Omental fat pad (tissue), 4 donors: ENCODE results near the gene CNTNAP2. TPM values are rescaled to one million over a fixed set of nuclear protein-coding genes. Genes with fewer than 3 reads are reported as not detected.

Experiments
- ATAC-seq: fragments of 150-250 bp; one replicate; pipeline ENCODE4 v1.9.1; 2016; ENCODE audit warnings: mild to moderate bottlenecking, moderate library complexity; ENCODE audit not compliant: low FRiP score
- DNase-seq: peaks from one replicate; pipeline ENCODE4 v3.0.0-alpha.2; 2019; ENCODE audit warnings: low spot score
- total RNA-seq, 4 donors: library from RNA; depleted of rRNA; stranded (reverse); fragments of >200 nt; gene quantifications; one replicate each; pipeline ENCODE4 v1.1.0, GENCODE V29; 2016
- TF ChIP-seq, protein P1 (sequence below), 3 donors: fragments of 450-650 bp; IDR thresholded peaks; one replicate each; pipeline ENCODE4 v1.5.1; 2016 to 2017; ENCODE audit warnings: antibody characterized with exemption in 3 of 3, mild to moderate bottlenecking in 3 of 3, moderate library complexity in 2 of 3

CNTNAP2 gene
- total RNA-seq, 4 donors from 2014 or later = 0.38 to 1.5 (median 1.1) TPM; not detected in 1

- ATAC-seq = no peak
- TF ChIP-seq, protein P1, sequence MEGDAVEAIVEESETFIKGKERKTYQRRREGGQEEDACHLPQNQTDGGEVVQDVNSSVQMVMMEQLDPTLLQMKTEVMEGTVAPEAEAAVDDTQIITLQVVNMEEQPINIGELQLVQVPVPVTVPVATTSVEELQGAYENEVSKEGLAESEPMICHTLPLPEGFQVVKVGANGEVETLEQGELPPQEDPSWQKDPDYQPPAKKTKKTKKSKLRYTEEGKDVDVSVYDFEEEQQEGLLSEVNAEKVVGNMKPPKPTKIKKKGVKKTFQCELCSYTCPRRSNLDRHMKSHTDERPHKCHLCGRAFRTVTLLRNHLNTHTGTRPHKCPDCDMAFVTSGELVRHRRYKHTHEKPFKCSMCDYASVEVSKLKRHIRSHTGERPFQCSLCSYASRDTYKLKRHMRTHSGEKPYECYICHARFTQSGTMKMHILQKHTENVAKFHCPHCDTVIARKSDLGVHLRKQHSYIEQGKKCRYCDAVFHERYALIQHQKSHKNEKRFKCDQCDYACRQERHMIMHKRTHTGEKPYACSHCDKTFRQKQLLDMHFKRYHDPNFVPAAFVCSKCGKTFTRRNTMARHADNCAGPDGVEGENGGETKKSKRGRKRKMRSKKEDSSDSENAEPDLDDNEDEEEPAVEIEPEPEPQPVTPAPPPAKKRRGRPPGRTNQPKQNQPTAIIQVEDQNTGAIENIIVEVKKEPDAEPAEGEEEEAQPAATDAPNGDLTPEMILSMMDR (IDR thresholded peaks at IDR 0.05) = no peak
These were observed 596.6 kb downstream of the CNTNAP2 start for GRCh38 chr7:146713205-146713604.

DNA sequence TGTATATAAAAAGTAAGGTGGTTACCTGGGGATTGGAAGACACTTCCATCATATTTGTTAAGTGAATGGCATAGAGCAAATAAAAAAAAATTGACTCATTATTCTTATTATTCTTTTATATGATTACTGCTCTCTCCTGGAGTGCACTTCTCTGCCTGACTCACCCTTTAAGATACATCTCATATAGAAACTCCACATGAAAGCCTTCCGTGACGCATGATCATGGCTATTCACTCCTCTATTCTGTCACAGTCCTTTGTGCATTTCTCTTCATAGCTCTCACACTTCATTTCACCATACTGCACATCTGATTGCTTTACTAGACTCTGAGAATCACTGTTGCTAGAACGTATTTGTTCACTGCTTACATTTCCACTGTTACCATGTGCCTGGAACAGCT, 597.3 kb downstream of the CNTNAP2 start:
- DNase-seq (no peak), ATAC-seq (no peak)
- TF ChIP-seq, protein P1 (IDR thresholded peaks at IDR 0.05) = no peak

More at GRCh38 chr7:146713205-146713604, 596.6 kb downstream of the CNTNAP2 start:
- no peak for DNase-seq

- DNase-seq = no peak
- no peak for ATAC-seq
- TF ChIP-seq, protein P1 (IDR thresholded peaks at IDR 0.05) = no peak
These were observed 603.6 kb downstream of the CNTNAP2 start for GRCh38 chr7:146720195-146720594.

- ATAC-seq (no peak), DNase-seq (no peak)
- TF ChIP-seq, protein P1 (IDR thresholded peaks at IDR 0.05) = no peak
These were observed 606.4 kb downstream of the CNTNAP2 start for GRCh38 chr7:146722986-146723385.

DNA sequence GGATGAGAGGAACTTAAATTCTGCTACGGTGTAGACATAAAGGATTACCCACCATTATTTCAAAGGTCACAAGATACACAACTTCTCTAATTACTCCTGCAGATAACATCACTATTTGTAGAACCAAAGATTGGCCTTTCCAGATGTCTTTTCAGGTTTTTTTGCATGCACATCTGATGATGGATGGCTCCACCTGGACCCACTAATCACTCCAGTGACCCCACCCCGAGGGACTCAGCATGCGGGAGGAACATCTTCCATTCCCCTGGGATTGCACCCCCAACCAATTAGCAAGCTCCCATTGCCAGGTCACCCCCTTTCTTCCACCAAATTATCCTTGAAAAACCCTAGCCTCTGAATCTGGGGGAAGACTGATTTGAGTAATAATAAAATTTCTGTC, 608.9 kb downstream of the CNTNAP2 start:
- TF ChIP-seq, protein P1 (IDR thresholded peaks at IDR 0.05) = no peak
- ATAC-seq (no peak), DNase-seq (no peak)

DNA sequence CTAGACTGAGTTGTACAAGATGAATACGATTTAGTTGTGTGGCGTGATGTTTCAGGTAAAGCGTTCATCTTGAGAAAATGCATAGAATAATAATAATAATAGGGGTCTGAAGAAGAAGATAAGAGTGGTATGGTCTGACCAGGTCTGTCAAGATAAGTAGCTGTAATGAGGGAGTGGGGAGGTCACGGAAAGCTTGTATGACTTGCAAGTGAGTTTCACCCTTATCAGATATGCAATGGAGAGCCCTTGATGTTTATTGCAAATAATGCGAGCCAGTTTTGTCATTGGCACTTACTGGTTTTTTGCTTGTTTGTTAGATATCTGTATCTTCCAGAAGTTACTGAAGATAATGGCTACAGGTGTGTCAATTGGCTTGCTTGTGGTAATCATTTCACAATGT, 611.5 kb downstream of the CNTNAP2 start:
- DNase-seq = no peak
- ATAC-seq = no peak
- TF ChIP-seq, protein P1 (IDR thresholded peaks at IDR 0.05) = no peak

DNA sequence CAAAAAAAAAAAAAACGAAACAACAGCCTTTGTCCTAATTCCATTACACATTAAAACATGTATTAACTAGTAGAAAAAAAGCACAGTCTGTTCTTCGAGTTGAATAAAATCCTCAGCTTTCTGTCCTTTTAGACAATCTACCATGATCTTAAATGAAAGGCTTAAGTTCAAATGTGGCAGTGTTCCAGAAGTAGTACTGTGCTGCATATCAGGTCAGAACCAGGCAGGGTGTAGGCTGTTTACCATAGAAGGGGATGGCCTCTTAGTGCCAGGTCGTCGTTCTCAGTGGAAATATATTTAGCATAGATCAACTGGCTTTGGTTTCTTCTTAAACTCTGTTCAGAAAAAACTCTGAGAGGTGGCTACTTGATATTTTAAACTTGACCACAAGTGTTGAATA, 612.0 kb downstream of the CNTNAP2 start:
- ATAC-seq = no peak
- TF ChIP-seq, protein P1 (IDR thresholded peaks at IDR 0.05) = no peak
- DNase-seq = no peak
